ENCODE data around the gene MGAT4A.

- TF ChIP-seq POLR2A (IDR thresholded peaks at IDR 0.05), result no peak
- TF ChIP-seq CTCF (IDR thresholded peaks at IDR 0.05 in 4 of 5, conservative IDR thresholded peaks at IDR 0.05 in 1 of 5), result no peak
Observed at GRCh38 chr2:98614024-98614739, 116.8 kb downstream of the MGAT4A start.

All from gastrocnemius medialis (tissue), 4 donors.